H1 (cell line): ENCODE measurements around the gene BUB1B. TPM values are rescaled to one million over a fixed set of nuclear protein-coding genes. Genes with fewer than 3 reads are reported as not detected.

Experiments used
- CTCF ChIA-PET: fragments of 300-600 bp; sonication (Branson Sonifier 250); formaldehyde crosslinking; loops from one replicate; lab custom pipeline; 2021; ENCODE audit not compliant: partially characterized antibody; lab: Charles Lee
- POLR2A ChIA-PET: fragments of 300-600 bp; sonication (Branson Sonifier 250); formaldehyde crosslinking; loops from one replicate; lab custom pipeline; 2021; ENCODE audit warnings: inconsistent platforms; ENCODE audit not compliant: partially characterized antibody; lab: Charles Lee
- DNase-seq, 2 experiments: peaks; one replicate each; pipeline versions ENCODE4 v3.0.0 to v3.0.0-alpha.2; 2010 to 2022; ENCODE audit warnings: low spot score in 2 of 2, low read depth in 1 of 2, mixed read lengths in 1 of 2
- FAIRE-seq: peaks from 2 replicates; lab custom pipeline; 2011; peaks lifted over from hg19 to GRCh38; lab: Jason Lieb, UNC
- H2AFZ ChIP-seq: 2 replicates; pipeline ENCODE4 v1.8.1; 2012; ENCODE audit warnings: low read length, inconsistent platforms
- H2AK5ac ChIP-seq: 2 replicates; pipeline ENCODE4 v1.6.1; 2013; ENCODE audit warnings: low read depth, low read length
- H2BK120ac ChIP-seq: replicated peaks from 2 replicates; pipeline ENCODE3; 2013; ENCODE audit warnings: low read depth, low read length, inconsistent platforms
- H2BK12ac ChIP-seq: 2 replicates; pipeline ENCODE4 v1.6.1; 2013; ENCODE audit warnings: low read depth, low read length
- H2BK15ac ChIP-seq: 2 replicates; pipeline ENCODE4 v1.6.1; 2013; ENCODE audit warnings: low read length
- H2BK20ac ChIP-seq: 2 replicates; pipeline ENCODE4 v1.6.1; 2013; ENCODE audit warnings: low read length
- H2BK5ac ChIP-seq: 2 replicates; pipeline ENCODE4 v1.6.1; 2013; ENCODE audit warnings: low read depth, low read length
- H3K14ac ChIP-seq: 2 replicates; pipeline ENCODE4 v1.6.1; 2013; ENCODE audit warnings: inconsistent platforms; ENCODE audit not compliant: insufficient read length
- H3K18ac ChIP-seq: 2 replicates; pipeline ENCODE4 v1.6.1; 2013; ENCODE audit warnings: low read length; ENCODE audit errors: extremely low read depth
- H3K23ac ChIP-seq: 2 replicates; pipeline ENCODE4 v1.6.1; 2013; ENCODE audit warnings: inconsistent platforms; ENCODE audit not compliant: insufficient read length
- H3K23me2 ChIP-seq: 2 replicates; pipeline ENCODE4 v1.6.1; 2013; ENCODE audit warnings: low read depth, low read length
- H3K27ac ChIP-seq: 2 replicates; pipeline ENCODE4 v1.6.1; 2011; ENCODE audit warnings: low read depth, low read length, inconsistent platforms
- H3K27me3 ChIP-seq, 4 experiments: replicated peaks in 1 of 4; 1 replicate in 1 of 4; 2 replicates in 3 of 4; pipeline versions ENCODE4 v1.6.1 to v1.8.1; 2011 to 2013; ENCODE audit warnings: low read length in 3 of 4, mild to moderate bottlenecking in 3 of 4, inconsistent platforms in 2 of 4, mixed read lengths in 2 of 4, moderate library complexity in 1 of 4; ENCODE audit not compliant: control insufficient read depth in 3 of 4, insufficient read depth in 3 of 4; ENCODE audit errors: extremely low read depth in 1 of 4
- H3K36me3 ChIP-seq, 4 experiments: 2 replicates each; pipeline versions ENCODE4 v1.6.1 to v1.8.1; 2011 to 2013; ENCODE audit warnings: mild to moderate bottlenecking in 4 of 4, low read length in 3 of 4, moderate library complexity in 2 of 4, control low read depth in 1 of 4, inconsistent platforms in 1 of 4; ENCODE audit not compliant: insufficient read depth in 4 of 4, control insufficient read depth in 2 of 4
- H3K4ac ChIP-seq: replicated peaks from 2 replicates; pipeline ENCODE3; 2013; ENCODE audit warnings: low read length, low read depth, mixed read lengths, inconsistent platforms; ENCODE audit not compliant: insufficient read length
- H3K4me1 ChIP-seq, 4 experiments: replicated peaks in 1 of 4; 1 replicate in 1 of 4; 2 replicates in 3 of 4; pipeline versions ENCODE4 v1.6.1 to v1.8.1; 2011 to 2013; ENCODE audit warnings: low read length in 3 of 4, inconsistent platforms in 2 of 4, mixed read lengths in 1 of 4; ENCODE audit not compliant: insufficient read depth in 4 of 4, control insufficient read depth in 3 of 4
- H3K4me2 ChIP-seq, 2 experiments: 2 replicates each; pipeline versions ENCODE4 v1.6.1 to v1.8.1; 2011 to 2013; ENCODE audit warnings: low read depth in 2 of 2, low read length in 2 of 2, control low read depth in 1 of 2, inconsistent platforms in 1 of 2, mild to moderate bottlenecking in 1 of 2; ENCODE audit not compliant: insufficient read depth in 1 of 2
- H3K4me3 ChIP-seq, 4 experiments: fragments of 200-600, 300-600 bp in 1 of 4; sonication (generic), shearing (Covaris generic), sonication (Bioruptor Twin) in 1 of 4; 2 replicates each; pipeline versions ENCODE4 v1.5.1 to v1.8.1; 2011 to 2016; ENCODE audit warnings: low read length in 4 of 4, low read depth in 3 of 4, control low read depth in 2 of 4, inconsistent platforms in 2 of 4, mild to moderate bottlenecking in 2 of 4, mixed read lengths in 1 of 4, moderate library complexity in 1 of 4; ENCODE audit not compliant: insufficient read depth in 2 of 4; ENCODE audit errors: extremely low read depth in 1 of 4
- H3K56ac ChIP-seq: replicated peaks from 2 replicates; pipeline ENCODE3; 2013; ENCODE audit warnings: low read depth, mild to moderate bottlenecking, mixed read lengths, low read length, inconsistent platforms; ENCODE audit not compliant: insufficient read length
- H3K79me1 ChIP-seq: 2 replicates; pipeline ENCODE4 v1.6.1; 2013; ENCODE audit warnings: low read depth, low read length, control low read depth
- H3K79me2 ChIP-seq, 2 experiments: 2 replicates each; pipeline versions ENCODE4 v1.6.1 to v1.8.1; 2012 to 2013; ENCODE audit warnings: low read length in 2 of 2, mild to moderate bottlenecking in 2 of 2, inconsistent platforms in 1 of 2; ENCODE audit not compliant: insufficient read depth in 2 of 2, control insufficient read depth in 1 of 2
- H3K9ac ChIP-seq, 4 experiments: replicated peaks in 1 of 4; 1 replicate in 1 of 4; 2 replicates in 3 of 4; pipeline versions ENCODE4 v1.6.1 to v1.8.1; 2011 to 2013; ENCODE audit warnings: low read depth in 3 of 4, low read length in 3 of 4, control low read depth in 2 of 4, mild to moderate bottlenecking in 2 of 4, moderate library complexity in 2 of 4, inconsistent platforms in 1 of 4; ENCODE audit errors: extremely low read depth in 1 of 4
- H3K9me3 ChIP-seq, 2 experiments: 2 replicates each; pipeline versions ENCODE4 v1.6.1 to v1.8.1; 2012 to 2013; ENCODE audit warnings: mild to moderate bottlenecking in 2 of 2, moderate library complexity in 2 of 2, control low read depth in 1 of 2, inconsistent platforms in 1 of 2, low read depth in 1 of 2, low read length in 1 of 2, mixed read lengths in 1 of 2; ENCODE audit not compliant: insufficient read depth in 2 of 2
- H4K20me1 ChIP-seq, 2 experiments: replicated peaks in 1 of 2; 2 replicates each; pipeline versions ENCODE3 to v1.8.1; 2011 to 2013; ENCODE audit warnings: inconsistent platforms in 2 of 2, low read length in 2 of 2, mild to moderate bottlenecking in 1 of 2; ENCODE audit not compliant: insufficient read depth in 2 of 2, control insufficient read depth in 1 of 2
- H4K5ac ChIP-seq: 2 replicates; pipeline ENCODE4 v1.6.1; 2013; ENCODE audit warnings: low read length, low read depth, mixed read lengths, inconsistent platforms; ENCODE audit not compliant: insufficient read length
- H4K8ac ChIP-seq: 2 replicates; pipeline ENCODE4 v1.8.0; 2013; ENCODE audit warnings: mild to moderate bottlenecking, moderate library complexity, low read length, inconsistent platforms; ENCODE audit not compliant: insufficient read depth; ENCODE audit errors: extremely low read depth
- H4K91ac ChIP-seq: replicated peaks from 2 replicates; pipeline ENCODE3; 2013; ENCODE audit warnings: low read length, mixed read lengths, inconsistent platforms; ENCODE audit not compliant: insufficient read length
- BRCA1 ChIP-seq: IDR thresholded peaks from 2 replicates; pipeline ENCODE4 v1.6.1; 2012; ENCODE audit warnings: low read depth, low read length, improper control_type of control experiment
- CEBPB ChIP-seq: IDR thresholded peaks from 2 replicates; pipeline ENCODE4 v1.6.1; 2012; ENCODE audit warnings: low read depth, low read length
- CREB1 ChIP-seq: IDR thresholded peaks from 2 replicates; pipeline ENCODE4 v1.6.1; 2012; ENCODE audit warnings: inconsistent platforms
- CTBP2 ChIP-seq: IDR thresholded peaks from 2 replicates; pipeline ENCODE4 v1.7.0; 2011; ENCODE audit warnings: borderline replicate concordance, mild to moderate bottlenecking, moderate library complexity, mixed read lengths, low read length; ENCODE audit not compliant: insufficient read depth, insufficient read length
- PHF8 ChIP-seq: fragments of 200-600 bp; sonication (generic); conservative IDR thresholded peaks from 2 replicates; pipeline ENCODE4 v1.7.1; 2012; ENCODE audit warnings: low read depth, mild to moderate bottlenecking, inconsistent platforms, low read length, moderate library complexity
- RNF2 ChIP-seq: fragments of 200-900, 300-1000 bp; sonication (generic); IDR thresholded peaks from 2 replicates; pipeline ENCODE4 v1.7.1; 2016; ENCODE audit warnings: borderline replicate concordance, low read depth, mild to moderate bottlenecking, antibody characterized with exemption, low read length; ENCODE audit not compliant: poor library complexity, severe bottlenecking; ENCODE audit errors: missing control alignments
- RXRA ChIP-seq: IDR thresholded peaks from 2 replicates; pipeline ENCODE4 v1.6.1; 2011; ENCODE audit warnings: low read depth, mild to moderate bottlenecking, low read length, moderate library complexity; ENCODE audit not compliant: insufficient read depth
- SIRT6 ChIP-seq: IDR thresholded peaks from one replicate; pipeline ENCODE4 v1.7.1; 2012; ENCODE audit warnings: low read length, inconsistent platforms
- TEAD4 ChIP-seq: IDR thresholded peaks from 2 replicates; pipeline ENCODE4 v1.6.1; 2012; ENCODE audit warnings: low read depth, low read length, inconsistent platforms, mixed read lengths
- WGBS, 2 experiments: shearing (Covaris generic) in 1 of 2; methylation state at CpG; one replicate each; pipeline versions ENCODE4 v1.1.6 to v1.1.7; 2013 to 2015; ENCODE audit warnings: low lambda C conversion rate in 2 of 2, mixed read lengths in 2 of 2, inconsistent platforms in 1 of 2, low coverage in 1 of 2, missing lambda C conversion rate in 1 of 2; ENCODE audit not compliant: insufficient replicate concordance in 2 of 2, insufficient coverage in 1 of 2, insufficient read length in 1 of 2; ENCODE audit errors: extremely low coverage in 1 of 2, missing lambda C conversion rate in 1 of 2; 5-methylcytosine and 5-hydroxymethylcytosine counted together
- polyA plus RNA-seq, 7 experiments: library from polyadenylated mRNA; depleted of rRNA in 3 of 7; stranded (reverse) in 5 of 7; unstranded in 2 of 7; fragments of >200 nt in 5 of 7; fragments of 200-250 nt in 2 of 7; gene quantifications; 1 replicate in 5 of 7; 2 replicates in 1 of 7; 4 replicates in 1 of 7; pipeline versions ENCODE4 v1.2.1 to v1.2.3, GENCODE V29; 2011 to 2013; ENCODE audit warnings: missing spikeins in 2 of 7, mixed read lengths in 2 of 7
- total RNA-seq: library from RNA; stranded (reverse); fragmentation: NEBNext Ultra II Directional; extraction: Animal tissue kit (Norgen Biotek cat#: 25700); gene quantifications from 2 replicates; pipeline ENCODE4 v1.2.1, GENCODE V29; 2021
- TF ChIP-seq, protein P1 (sequence below): IDR thresholded peaks from 2 replicates; pipeline ENCODE4 v1.6.1; 2012; ENCODE audit warnings: low read length, inconsistent platforms

Gene BUB1B
- total and polyA plus RNA-seq, 2 of the 8 experiments (the other 6 are each of a cell fraction or from before 2014, with no cell fraction given), result 48.9 to 144 TPM

GRCh38 chr15:40250304-40250656 is 89.4 kb downstream of the BUB1B start:
- ChIA-PET CTCF (interaction anchor here (1.2 to 46.3 kb wide), 6 partner anchors 10 to 65 kb away, joined by 3 to 1340 read pairs (median 12); partner anchors contain the start of gene PAK6), POLR2A (interaction anchor here (0.9 to 6.7 kb wide), 3 partner anchors 10 to 30 kb away, joined by 3 to 47 read pairs (median 4); partner anchors contain the start of gene PAK6)
- no peak overlapping the region for H3K4me3 ChIP-seq
- H3K27me3 ChIP-seq, result peaks cover 11 to 41% (median 32%) of the 10 kb centered on the region in 4 experiments
- no peaks in the 10 kb centered on the region for H3K9me3 ChIP-seq
- FAIRE-seq, result no peak
- H3K27ac ChIP-seq, result no peak overlapping the region
- H3K79me2 ChIP-seq, result no peaks in the 10 kb centered on the region
- no peak overlapping the region for H3K4me2 ChIP-seq
- no peaks in the 10 kb centered on the region for H4K20me1 ChIP-seq
- H2AFZ ChIP-seq, result no peak overlapping the region
- peaks cover 0 to 14% (median 12%) of the 10 kb centered on the region in 4 experiments; a peak in 5 of 7 replicates for H3K4me1 ChIP-seq
- no peak overlapping the region for H2BK5ac ChIP-seq
- no peak for DNase-seq
- H3K4ac ChIP-seq, result no peak overlapping the region
- TF ChIP-seq SIRT6, result no peak
- TF ChIP-seq CTBP2, result no peak
- TF ChIP-seq RNF2, result no peak
- TF ChIP-seq BRCA1, result no peak
- TF ChIP-seq PHF8, result no peak
- TF ChIP-seq CREB1, result no peak
- TF ChIP-seq, protein P1, sequence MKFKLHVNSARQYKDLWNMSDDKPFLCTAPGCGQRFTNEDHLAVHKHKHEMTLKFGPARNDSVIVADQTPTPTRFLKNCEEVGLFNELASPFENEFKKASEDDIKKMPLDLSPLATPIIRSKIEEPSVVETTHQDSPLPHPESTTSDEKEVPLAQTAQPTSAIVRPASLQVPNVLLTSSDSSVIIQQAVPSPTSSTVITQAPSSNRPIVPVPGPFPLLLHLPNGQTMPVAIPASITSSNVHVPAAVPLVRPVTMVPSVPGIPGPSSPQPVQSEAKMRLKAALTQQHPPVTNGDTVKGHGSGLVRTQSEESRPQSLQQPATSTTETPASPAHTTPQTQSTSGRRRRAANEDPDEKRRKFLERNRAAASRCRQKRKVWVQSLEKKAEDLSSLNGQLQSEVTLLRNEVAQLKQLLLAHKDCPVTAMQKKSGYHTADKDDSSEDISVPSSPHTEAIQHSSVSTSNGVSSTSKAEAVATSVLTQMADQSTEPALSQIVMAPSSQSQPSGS, result no peak
- no peak for TF ChIP-seq RXRA
- TF ChIP-seq CEBPB, result no peak
- TF ChIP-seq TEAD4, result no peak
- no peak overlapping the region for H3K56ac ChIP-seq
- H2BK15ac ChIP-seq, result no peak overlapping the region
- H2AK5ac ChIP-seq, result no peak overlapping the region
- peaks cover 7% of the 10 kb centered on the region; the same call in 1 of the 2 replicates for H3K23me2 ChIP-seq
- H3K79me1 ChIP-seq, result no peaks in the 10 kb centered on the region; the same call in 1 of the 2 replicates
- no peak overlapping the region for H3K18ac ChIP-seq
- no peak overlapping the region for H4K8ac ChIP-seq
- H3K36me3 ChIP-seq, result no peaks in the 10 kb centered on the region
- 89% methylated on average over 8 of the region's 8 CpGs; no CpG with 5 or more reads in 1 of the 2 experiments for WGBS, 2 experiments
- H3K23ac ChIP-seq, result no peak overlapping the region
- H4K91ac ChIP-seq, result no peak overlapping the region
- H2BK120ac ChIP-seq, result no peak overlapping the region
- H3K14ac ChIP-seq, result no peak overlapping the region
- H3K9ac ChIP-seq, result no peak overlapping the region
- no peak overlapping the region for H4K5ac ChIP-seq
- H2BK12ac ChIP-seq, result no peak overlapping the region
- no peak overlapping the region for H2BK20ac ChIP-seq
